DMS79 (cell line): ENCODE data around the gene C11orf68.
"Not testable (repeated sequence)": the region's sequence is repeated elsewhere in the genome, so short reads cannot be mapped to it uniquely, and the experiment has no call there.

Experiments used
- DNase-seq: peaks from one replicate; lab custom pipeline; 2025; lab: John Stamatoyannopoulos, UW

C11orf68 gene

DNA sequence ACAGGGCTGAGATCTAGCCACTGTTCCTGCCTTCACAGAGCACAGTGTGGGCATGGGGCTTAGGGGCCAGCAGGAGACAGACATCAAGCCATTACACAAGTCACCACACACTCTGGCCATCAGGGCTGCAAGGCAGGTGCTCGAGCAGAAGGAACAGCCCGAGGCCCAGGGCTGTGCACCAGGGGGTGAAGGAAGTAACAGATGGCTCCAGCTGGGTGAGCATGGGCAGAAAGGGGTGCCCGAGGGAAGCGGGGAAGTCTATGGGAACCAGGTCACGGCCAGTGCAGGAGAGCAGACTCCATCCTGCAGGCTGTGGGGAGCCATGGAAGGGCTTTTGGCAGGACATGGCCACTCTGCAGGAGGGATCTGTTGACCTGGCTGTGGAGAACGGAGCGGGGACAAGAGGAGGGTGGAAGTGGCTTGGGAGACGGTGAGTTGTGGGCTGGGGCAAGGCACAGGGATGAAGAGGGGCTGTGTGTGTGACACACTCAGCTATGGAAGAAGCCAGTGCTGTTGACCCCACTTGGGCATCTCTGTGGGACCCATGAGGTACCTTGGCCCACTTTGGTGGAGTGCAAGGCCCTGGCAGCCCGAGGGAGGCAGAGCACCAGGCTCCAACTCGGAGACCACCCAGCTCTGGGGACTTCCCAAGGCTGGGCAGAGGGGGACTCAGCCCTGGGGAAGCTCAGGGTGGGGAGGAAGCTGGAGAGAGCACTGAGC lies 3.6 kb downstream of the C11orf68 start:
- DNase-seq = no peak

DNA sequence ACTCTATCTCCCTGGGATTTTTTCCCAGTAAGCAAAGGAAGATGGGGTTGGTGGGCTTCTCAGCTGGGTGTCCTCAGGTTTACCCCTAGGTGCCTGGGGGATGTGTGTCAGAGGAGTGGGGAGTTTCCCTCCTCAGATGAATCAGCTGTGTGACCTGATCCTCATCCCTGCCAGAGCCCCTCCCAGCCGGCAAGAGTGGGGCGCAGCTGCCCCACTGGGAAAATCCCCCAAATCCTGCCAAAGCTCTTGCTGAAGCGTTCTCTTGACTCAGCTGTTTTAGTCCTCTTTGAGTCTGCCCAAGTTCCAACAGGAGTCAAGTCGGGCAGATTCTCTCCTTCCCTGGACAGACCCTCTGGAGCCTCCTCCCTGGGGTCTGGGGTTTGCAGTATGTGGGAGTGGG lies 6.0 kb downstream of the C11orf68 start:
- DNase-seq = no peak

DNA sequence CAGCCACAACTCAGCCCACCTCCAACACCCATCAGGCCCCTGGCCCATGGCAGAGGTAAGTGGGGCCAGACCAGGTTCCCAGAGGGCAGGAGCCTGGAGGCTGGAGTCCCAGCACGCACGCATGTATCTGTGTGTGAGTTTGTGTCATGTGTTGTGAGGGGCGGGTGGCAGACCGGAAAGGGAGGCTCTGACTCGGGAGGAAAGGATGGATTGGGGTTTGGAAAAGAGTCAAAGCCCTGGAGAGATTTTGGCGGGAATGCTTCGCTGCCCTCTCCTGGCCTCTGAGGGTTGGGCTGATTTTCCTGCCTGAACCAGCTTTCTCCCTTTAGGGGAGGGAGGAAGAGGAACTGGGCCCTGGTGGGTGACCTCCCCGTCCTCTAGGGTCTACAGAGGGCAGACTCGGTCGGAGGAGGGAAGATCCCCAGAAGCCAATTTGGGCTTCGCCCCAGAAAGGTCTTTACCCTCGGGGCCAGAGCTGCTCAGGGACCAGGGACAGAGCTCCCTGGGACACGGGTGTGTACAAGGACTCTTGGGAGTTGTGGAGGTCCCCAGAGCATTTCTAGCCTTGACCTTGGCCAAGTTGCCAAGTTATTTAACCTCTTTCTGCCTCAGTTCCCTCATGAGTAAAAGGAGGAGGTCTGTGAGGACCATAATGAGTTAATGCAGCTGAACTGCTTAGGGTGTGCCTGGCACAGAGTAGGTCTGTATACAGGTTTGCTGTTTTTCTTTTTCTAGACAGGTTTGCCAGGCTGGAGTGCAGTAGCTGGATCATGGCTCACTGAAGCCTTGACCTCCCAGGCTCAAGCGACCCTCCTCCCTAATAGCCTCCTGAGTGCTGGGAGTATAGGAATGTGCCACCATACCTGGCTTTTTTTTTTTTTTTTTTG lies 6.9 kb downstream of the C11orf68 start:
- DNase-seq = no peak

DNA sequence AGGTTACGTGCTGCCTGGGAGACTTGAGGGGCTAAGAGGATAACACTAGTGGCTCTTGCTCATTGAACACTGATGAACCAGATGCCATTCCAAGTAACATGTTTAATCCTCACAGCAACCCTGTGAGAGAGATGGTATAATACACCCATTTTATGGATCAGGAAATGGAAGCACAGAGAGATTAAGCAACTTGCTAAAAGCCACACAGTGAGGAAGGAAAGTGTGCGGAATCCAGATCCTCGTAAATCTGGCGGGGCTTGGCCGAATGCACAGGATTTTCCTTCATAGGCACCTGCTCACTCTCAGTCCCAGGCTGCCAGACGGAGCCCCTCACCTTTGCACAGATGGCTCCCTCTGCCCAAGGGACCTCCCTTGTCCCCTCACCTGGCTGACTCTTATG lies 11.0 kb downstream of the C11orf68 start:
- no peak for DNase-seq

DNA sequence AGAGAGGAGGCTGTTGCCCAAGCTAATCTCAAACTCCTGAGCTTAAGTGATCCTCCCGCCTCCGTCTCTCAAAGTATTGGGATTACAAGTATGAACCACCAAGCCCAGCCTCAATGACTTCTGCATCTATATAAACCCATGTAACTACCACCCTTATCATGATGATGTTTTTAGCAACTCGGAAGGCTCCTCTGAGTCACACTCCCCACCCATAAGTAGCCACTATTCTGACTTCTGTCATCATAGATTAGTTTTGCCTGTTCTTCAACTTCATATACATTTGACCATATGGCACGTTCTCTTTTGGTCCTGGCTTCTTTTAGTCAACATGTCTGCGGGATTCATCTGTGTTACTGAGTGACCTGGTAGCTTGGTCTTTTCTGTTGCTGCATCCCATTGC lies 12.3 kb downstream of the C11orf68 start:
- no peak for DNase-seq

DNA sequence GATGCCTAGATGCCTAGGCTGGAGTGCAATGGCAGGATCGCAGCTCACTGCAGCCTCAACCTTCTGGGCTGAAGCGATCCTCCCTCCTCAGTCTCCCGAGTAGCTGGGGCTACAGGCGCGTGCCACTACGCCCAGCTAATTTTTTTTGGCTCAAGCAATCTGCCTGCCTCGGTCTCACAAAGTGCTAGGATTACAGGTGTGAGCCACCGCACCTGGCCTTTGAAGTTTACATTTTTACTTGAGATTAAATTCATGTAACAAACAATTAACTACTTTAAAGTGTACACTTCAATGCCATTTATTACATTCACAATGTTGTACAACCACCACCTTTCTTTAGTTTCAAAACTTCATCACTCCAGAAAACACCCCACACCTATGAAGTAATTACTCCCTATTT lies 15.1 kb downstream of the C11orf68 start:
- DNase-seq = no peak

DNA sequence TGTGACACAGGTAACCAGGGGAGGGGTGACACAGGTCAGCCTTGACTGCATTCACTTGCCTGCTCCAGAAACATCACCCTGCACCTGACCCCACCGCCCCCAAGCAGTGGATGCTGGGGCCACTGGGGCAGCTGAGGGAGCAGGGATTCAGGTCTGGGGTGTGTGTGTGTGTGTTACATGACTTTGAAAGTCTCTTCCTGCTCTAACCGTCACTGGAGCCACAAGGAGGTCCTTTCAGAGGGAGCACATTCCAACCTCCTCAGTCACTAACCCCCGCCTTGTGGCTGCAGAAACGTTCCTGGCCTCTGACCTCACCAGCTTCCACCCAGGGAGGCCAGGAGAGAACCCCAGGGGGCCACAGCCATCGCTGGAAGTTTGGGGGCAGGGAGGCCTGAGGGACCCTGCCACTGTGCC lies 15.8 kb downstream of the C11orf68 start:
- DNase-seq = no peak

DNA sequence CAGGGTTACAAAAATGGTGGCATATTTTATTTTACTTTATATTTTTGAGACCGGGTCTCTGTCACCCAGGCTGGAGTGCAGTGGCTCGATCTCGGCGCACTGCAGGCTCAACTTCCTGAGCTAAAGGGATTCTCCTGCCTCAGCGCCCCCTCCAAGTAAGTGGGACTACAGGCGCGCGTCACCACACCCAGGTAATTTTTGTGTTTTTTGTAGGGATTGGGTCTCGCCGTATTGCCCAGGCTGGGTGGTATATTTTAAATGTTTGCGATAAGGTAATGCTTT lies 18.0 kb downstream of the C11orf68 start:
- no peak for DNase-seq

DNA sequence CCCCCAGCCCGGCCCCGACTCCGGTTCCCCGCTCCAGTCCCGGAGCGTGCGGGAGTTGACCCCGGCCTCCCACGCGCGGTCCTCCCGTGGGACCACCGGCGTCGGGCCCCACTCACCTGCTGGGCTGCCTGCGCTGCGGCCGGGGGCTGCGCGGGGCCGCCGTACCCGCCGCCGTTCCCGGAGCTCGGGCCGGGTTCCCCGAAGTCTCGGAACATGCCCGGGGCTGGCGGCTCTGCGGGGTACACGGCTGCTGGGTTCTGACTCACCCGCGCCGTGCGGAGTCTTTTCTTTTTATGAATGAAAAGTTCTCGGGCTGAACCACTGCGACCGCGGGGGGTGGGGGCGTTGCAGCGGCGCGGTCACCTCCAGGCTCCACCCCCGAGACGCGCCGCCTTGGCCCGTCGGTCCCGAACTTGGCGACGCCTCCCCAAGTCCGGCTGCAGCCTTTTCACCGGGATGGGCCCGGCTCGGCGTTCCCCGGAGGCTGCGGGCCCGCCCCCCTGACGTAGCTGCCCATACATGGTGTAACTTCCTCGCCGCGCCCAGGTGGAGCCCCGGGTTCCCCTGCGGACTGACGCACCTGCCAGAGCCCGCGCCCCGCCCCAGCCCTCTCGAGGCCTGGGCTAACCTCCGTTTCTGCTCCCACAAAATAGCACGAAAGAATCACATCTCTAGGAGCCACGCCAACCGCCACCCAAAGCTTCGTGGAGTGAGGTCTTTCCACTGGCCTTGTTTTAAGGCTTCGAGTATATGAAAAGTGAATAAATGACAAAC lies 18.6 kb downstream of the C11orf68 start, which contains the start of gene FOSL1:
TSS of gene FOSL1 (minus strand) at position 264 of the 774 bp plus-strand sequence. CDS start at position 215, 49 bp downstream.
- DNase-seq = peak; percentile 56

DNA sequence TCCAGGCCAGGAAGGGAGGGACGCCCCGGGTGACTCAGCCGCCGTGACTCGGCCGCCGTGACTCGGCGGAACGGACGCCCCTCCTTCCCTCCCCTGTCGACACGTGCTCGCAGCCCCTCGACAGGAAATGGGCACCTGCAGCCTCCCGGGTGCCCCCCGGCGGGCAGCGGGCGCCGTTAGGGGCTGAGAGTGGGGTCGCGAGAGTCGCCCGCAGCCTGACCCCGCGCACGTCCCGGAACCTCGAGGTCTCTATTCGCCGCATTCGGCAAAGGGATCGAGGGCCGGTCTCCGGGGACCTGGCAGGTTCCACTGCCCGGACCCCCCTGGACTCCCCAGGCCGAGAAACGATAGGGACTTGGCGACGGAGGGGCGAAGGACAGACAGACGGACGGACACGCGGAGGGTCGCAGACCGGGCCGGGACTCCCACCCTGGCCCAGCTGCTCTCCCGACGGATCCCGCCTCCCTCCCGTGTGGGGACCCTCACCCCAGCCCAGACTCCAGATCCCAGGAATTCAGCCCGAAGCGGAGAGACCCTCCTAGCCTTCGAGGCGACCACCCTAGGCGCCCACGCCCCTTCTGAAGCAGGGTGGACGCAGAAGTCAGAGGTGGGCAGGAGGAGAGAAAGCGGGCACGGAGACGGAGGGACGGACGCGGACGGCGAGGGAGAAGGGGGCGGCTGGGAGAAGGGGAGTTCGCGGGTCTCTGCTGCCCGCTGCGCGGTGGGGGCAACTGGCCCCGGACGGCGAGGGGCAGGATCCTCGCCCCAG lies 19.3 kb downstream of the C11orf68 start:
- DNase-seq = no peak

DNA sequence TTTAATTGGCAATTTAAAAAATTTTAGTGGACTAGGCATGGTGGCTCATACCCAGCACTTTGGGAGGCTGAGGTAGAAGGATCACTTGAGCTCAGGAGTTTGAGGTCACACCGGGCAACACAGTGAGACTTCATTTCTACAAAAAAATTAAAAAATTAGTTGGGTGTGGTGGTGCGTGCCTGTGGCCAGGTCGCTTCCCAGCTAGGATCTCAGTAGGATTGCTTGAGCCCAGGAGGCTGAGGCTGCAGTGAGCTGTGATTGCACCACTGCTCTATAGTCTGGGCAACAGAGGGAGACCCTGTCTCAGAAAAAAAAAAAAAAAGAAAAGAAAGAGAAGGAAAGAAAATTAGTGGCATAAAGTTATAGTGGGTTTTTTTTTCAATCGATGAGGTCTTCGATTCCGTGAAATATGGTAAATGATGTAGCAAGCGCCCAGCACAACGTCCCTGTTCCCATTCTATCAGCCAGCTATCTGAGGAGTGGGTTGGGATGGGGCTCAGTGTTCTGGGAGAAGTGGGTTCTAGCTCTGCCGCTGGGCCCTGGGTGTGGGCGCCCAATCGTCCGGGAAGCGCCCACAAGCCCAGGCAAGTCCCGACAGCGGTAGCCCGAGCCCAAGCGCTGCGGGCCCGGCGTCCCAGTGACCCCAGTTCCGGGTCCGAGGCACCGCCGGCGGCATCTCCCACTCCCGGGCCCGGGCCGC lies 20.1 kb downstream of the C11orf68 start:
- no peak for DNase-seq

DNA sequence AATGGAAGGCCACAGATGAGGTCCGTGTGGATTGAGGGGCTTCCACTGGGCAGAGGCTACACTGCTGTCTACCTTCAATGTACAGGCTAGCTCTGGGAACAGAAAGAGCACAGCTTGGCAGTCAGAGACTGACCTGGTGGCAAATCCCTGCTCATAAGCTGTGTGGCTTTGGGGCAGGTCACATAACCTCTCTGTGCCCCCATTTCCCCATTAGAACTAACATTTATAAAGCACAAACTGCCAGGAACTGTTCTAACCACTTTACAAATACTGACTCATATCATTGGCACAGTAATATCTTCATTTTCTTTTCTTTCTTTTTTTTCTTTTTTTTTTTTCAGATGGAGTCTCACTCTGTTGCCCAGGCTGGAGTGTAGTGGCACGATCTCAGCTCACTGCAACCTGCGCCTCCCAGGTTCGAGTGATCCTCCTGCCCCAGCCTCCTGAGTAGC lies 21.8 kb downstream of the C11orf68 start:
- no peak for DNase-seq

DNA sequence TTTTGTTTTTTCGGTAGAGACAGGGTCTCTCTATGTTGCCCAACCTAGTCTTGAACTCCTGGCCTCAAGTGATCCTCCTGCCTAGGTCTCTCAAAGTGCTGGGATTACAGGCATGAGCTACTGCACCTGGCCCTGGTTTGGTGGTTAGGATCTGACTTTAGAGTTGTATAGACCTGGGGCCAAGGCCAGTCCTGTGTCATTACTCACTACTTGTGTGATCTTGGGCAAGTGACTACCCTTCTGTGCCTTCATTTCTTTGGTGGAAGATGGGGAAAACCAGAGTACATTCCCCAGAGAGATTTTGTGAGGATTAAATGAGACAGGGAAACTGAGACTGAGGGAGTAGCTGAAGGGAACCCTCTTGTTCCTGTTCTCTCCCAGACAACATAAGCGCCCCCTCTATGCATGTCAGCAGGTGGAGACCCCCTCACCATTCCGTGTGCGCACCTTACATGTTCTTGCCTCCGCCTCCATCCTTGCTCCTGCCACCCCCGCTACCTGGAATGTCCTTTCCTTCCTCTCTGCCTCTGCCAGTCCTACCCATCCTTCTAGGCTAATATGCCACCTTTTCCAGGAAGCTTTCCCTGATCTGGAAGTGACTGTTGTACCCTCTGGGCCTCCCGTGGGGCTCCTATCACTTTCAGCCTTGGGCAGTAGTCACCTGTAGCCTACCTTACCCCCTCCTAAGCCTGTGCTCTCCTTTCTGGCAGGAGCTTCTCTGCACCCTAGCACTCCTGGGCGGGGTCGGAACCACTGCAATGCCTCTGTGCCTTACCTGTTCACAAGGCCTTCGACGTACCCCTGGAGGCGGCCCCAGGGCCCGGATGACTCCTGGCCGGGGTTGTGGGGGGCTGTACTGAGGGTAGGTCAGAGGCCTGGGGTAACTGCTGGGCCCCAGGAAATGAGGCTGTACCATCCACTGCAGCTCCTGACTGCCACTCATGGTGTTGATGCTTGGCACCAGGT lies 22.5 kb downstream of the C11orf68 start:
- no peak for DNase-seq

DNA sequence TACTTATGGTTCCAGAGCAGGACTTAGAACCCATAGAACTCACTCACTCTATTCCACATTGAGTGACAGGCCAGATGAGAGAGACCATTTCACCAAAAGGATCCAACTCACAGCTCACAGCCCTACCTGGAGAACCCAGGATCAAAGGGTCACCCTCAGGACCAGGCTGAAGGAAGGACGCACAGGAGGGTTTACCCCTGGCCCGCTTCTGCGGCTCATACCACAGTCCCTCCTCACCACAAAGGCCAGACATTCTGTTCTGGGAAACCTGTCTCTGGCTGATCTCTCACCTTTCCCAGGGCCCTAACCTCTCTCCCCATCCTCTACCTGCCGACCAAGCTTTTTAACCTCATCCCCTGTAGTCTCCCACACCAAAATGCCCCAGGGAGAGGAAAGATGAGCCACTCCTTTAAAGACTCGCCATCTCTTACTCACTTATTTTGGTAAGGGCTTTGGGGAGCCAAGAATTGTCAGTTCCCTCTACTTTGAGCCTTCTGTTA lies 23.3 kb downstream of the C11orf68 start:
- no peak for DNase-seq

DNA sequence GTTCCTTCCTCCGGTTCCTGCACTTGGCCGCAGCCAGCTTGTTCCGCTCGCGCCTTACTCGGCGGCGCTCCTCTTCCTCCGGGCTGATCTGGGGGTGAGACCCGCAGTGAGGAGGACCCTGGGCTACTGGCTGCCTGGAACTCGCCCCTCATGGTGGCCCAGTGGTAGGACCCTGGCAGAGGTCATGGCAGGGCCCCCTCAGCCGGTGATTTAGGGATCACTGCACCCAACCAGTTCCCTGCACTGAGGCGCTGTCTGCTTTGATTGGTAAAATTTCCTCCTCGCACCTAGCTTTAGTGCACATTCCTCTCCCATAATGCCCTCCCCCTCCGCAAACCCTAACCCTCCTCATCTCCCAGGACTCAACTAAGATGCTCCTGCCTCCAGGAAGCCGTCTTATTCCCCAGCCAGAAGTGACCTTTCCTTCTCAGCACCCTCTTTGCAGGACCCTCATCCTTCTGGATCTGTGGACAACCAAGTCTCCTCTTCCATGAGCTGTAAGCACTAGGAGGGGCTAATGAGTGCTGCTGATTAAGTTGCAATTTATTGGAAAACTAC lies 24.7 kb downstream of the C11orf68 start:
- DNase-seq = no peak

DNA sequence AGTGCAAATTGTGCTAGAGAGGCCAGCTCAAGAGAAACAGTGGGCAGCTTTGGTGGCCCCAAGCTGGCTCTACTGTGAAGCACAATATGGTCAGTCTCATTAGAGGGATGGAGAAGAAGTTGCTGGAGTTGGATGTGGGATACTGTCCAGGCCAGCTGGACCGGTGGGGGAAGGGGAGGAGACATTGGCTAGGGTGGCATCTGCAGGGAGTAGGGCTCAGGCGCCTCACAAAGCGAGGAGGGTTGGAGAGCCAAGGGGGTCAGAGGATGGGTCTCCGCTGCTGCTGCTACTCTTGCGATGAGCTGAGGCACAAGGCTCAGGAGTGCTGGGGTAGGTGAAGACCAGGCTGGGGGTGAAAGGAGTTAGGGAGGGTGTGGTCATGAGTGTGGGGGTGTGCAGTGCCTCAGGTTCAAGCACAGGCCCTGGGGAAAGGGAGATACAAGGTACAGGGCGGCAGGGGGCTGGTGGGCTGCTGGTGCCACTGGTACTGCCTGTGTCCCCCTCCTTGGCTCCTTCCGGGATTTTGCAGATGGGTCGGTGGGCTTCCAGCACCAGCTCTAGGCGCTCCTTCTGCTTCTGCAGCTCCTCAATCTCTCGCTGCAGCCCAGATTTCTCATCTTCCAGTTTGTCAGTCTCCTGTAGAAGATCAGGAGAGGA lies 26.1 kb downstream of the C11orf68 start:
- DNase-seq = no peak

DNA sequence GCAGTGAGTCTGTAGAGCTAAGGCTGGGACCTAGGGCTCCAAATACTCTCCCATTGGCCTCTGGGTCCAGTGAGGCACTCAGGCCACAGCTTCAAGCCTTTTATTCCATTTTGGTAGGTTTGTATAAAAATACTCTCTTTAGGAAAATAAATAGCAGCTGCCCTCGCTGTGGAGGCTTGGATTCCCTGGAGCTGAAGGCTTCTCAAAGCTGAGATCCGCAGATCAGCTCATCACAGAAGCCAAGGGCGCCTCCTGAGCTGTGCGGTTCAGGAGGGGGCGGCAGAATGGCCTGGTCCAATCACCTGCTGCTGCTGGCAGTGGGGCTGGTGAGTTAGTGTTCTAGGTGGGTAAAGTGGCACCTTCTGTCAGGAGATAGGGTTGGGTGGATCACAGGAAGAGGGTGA lies 26.7 kb downstream of the C11orf68 start:
- DNase-seq = not testable (repeated sequence)

DNA sequence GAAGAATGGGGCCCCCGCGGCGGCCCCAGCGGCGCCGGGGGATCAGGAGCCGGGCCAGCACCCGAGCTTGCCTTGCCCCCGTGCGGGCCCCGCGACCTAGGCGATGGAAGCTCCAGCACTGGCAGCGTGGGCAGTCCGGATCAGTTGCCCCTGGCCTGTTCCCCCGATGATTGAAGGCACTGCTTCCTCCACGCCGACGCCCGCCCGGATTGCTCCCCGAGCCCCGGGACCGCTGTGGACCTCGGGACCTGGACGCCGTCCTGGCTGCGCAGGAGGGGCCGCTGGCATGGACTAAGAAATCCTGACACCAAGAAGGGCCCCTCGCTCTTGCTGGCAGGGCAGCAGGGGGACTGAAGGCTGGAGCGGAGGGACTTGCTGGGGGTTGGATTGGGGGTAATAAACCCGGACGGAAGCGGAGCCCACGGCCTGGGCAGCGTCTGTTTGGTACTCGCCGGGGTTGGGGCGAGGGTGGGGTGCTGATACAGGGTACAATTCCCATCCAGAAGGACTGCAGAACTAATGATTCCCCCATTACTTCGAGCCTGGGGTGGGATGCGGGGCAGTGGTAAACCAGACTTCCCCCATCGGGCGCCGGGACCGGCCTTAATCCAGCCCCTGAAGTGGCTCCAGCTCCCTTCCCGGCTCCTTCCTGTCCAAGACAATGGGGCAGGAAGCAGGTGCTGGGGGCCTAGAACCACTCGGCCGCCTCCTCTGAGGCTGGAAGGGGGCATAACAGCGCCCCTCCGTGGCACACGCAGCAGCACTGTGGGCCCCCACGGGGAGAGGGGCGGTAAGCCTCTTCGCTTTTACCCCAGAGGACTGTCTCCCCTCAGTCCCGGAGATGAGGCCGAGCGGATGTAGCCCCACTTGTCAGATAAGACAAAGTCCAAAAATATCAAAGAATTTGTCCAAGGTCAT lies 27.4 kb downstream of the C11orf68 start:
- DNase-seq = no peak
